GM15510 (cell line): Measurements from ENCODE around the gene ACAN.

Source experiments
- POLR2A ChIP-seq: IDR thresholded peaks from 3 replicates; pipeline ENCODE4 v1.6.1; 2011; ENCODE audit warnings: borderline replicate concordance; ENCODE audit not compliant: insufficient read length; ENCODE audit errors: extremely low read depth

Gene ACAN

DNA sequence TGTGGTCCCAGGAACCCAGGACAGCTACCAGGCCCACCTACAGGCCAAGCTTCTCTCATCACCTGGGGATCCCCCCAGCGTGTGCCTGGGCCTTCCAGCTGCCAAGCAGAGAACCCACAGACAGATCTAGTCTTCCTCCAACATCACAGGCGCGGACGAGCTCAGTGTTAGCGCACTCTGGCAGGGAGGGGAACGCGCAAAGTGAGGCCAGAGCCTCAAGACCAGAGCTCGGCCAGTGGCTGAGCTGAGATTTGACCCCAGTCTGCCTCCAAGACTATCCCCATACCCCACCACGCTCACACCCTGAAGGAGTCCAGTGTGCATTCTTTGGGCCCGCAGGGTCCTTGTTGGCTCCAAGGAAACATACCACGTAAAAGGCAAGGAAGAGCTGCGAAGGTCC, 104.9 kb downstream of the ACAN start:
- TF ChIP-seq POLR2A: no peak

DNA sequence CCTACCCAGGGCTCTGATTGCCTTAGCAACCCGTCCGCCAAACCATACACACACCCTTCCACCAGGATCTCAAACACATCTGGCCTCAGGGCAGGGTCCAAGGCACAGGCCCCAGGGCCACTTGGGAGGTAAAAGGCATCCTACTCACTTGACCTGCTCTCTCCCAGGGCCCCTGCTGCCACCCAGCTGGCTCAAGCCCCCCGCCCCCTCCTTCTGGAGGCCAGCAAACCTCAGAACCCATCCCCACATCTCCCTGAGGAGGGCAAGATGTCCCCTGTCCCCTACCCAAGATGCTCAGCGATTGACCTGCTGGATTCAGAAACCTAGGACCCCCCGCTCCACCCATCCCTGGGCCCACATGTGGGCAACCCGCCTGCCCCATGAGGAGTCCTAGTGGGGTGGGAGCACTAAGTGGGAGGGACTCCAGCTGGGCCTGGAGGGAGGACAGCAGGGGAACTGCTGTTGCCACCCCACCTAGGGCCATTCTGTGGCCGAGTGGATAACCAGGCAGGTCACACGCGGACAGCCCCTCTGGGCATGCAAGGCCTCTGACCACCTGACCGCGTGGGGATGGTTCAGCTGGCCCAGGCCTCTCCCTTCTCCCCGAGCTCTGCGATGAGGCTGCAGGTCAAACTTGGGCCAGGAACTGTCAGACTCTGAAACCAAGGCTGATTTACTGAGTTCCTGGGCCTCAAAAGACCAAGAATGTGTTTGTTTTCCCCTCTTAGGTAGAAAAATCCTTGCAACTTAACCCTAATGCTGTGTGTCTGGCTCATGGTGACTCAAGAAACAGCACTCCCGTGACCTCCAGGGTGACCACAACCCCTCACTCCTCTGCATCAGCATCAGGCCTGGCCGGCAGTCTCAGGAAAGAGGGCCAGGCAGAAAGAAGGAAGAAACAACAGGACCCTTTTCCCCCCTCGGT, 105.7 kb downstream of the ACAN start:
- no peak for TF ChIP-seq POLR2A

DNA sequence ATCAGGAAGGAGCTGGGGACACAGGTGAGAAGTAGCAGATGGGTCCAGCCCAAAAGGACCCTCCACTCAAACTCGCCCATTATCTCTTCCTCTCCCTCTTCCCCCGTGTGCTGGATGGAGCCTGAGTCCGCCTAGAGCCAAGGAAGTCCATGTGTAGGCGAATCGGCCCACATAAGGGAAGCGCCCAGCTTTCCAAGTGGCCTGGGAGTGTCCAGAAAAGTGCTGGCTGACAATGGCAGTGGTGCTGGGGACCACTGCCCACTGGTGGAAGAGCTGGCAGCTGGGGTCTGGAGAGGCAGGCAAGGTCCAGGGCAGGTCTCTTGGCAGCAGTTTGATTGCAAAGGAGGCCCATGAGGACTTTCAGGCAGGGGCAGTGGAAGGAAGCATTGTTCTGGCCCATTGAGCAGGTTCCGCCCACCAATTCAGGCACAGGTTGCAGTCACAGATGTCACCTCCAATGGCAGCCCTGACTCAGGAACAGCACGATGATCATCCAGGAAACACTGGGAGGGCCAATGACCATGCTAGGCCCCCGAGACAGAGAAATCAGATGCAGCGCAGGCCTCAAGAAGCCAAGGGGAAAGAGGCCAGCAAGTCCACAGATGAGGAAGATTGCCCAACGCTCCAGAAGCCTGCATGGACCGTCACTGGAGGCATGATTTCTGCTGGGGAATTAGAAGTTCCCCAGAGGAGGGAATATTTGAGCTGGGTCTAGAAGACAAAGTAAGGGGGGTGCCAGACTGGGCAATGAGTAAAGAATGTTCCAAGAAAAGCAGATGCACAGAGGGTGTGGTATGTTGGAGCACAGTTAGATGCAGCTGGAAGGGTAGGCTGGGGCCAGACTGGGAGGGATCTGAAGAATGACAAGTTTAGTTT, 107.0 kb downstream of the ACAN start:
- TF ChIP-seq POLR2A: no peak

DNA sequence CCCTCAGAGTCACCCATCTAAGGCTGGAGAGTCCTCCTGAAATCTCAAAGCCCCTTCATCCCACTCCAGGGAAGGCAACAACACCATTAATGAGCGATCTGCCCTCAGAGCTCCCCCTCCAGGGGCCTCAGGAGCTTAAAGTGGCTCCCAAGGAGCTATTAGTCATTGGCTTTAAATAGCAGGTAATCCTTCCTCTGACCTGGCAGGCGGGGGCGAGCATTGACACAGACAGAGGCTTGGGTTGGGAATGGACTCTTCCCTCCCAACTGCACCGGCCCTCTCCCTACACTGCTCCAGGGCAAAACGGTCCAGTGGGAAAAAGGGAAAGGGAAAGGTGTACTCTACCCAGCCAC, 108.5 kb downstream of the ACAN start:
- no peak for TF ChIP-seq POLR2A

DNA sequence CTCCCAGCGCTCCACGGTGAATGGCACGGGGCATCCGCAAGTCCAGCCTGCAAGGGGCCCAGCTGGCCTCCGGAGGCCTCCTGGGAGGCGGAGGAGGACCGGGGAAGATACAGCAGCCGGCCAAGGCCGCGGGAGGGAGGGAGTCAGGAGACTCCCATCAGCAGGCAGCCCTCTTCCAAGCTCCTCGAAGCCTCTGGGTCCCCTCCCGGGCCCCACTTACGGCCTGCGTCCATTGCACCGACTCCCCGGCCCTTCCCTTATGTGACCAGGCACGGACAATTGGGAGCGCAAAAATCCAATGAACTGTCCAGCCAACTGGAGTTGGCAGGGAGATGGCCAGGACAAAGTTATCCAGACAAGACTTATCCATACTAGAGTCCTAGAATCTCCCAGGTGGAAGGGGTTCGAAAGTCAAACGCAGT, 109.3 kb downstream of the ACAN start:
- TF ChIP-seq POLR2A: no peak

DNA sequence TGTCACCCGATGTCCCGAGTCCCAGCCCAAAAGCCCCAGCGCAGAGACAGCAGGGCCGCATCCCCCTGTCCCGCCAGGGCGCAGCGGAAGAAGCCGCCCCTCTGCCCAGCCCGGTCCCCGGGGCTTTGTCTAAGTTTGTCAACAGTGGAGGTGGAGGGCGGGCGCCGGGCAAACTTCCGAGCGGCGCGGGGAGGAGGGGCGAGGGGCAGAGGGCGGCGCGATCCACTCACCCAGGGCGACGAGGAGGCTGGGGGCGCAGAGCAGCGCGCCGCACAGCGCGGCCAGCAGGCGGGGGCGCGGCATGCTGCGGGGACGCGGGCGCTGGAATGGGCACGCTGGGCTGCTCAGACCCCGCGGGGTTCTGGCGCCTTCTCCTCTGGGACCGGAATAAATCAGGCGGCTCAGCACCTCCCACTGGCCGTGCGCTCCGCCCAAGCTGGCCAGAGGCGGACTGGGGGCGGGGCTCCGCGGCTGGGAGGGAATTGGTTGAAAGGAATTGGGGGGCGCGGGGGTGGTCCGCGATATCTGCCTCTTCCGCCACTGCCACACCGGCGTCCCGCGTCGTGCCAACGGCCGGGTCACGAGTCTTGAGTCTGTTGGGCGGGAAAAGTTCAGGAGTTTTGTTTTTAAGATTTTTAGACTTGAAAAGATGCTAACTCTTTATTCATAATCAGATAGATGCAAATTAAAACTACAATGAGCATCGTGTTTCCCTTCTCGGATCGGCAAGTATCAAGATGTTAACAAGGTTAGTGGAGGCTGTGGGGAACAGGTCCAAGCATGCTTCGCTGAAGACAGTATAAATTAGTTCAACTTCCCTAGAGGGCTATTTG, 110.0 kb downstream of the ACAN start, which contains the start of gene MFGE8:
Gene MFGE8 (minus strand): TSS at position 363 of the 833 bp plus-strand sequence. CDS start 60 bp downstream, at position 303.
- peak; percentile 29 for TF ChIP-seq POLR2A

DNA sequence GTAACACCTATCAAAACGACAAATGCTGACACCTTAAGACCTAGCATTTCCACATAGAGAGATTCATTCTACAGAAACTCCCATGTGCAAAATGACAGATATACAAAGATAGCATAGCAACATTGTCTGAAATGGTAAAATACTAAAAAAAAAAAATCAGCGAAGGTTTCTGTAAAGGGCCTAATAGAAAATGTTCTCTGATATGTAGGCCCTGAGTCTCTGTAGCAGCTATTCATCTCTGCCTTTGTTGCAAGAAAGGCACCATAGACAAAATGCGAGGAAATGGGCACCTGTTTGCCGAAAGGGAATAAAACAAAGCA, 110.6 kb downstream of the ACAN start:
- no peak for TF ChIP-seq POLR2A

DNA sequence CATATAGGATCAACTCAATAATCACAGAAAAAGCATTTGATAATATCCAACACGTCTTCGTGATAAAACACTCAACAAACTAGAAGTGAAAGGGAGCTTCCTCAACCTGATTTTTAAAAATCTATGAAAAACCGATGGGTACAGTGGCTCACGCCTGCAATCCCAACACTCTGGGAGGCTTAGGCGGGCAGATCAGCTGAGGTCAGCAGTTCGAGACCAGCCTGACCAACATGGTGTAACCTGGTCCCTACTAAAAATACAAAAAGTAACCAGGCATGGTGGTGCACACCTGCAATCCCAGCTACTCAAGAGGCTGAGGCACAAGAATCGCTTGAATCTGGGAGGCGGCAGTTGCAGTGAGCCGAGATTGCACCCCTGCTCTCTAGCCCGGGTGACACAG, 112.1 kb downstream of the ACAN start:
- no peak for TF ChIP-seq POLR2A

DNA sequence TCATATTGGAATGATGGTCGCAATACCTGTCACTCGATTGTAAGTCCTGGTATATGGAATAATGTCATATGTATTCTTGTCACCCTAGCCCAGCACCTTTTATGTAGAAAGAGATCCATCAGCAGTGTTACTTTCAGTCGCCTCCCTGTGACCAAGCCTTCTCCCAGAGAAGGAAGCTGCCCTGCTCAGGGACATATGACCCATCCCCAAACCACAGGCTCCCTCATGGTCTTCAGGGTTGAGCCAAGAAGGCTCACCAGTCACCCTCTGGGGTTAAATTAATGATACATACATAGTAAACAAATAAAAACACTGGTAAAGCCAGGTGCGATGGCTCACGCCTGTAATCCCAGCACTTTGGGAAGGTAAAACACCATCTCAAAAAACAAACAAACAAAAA, 114.5 kb downstream of the ACAN start:
- no peak for TF ChIP-seq POLR2A

DNA sequence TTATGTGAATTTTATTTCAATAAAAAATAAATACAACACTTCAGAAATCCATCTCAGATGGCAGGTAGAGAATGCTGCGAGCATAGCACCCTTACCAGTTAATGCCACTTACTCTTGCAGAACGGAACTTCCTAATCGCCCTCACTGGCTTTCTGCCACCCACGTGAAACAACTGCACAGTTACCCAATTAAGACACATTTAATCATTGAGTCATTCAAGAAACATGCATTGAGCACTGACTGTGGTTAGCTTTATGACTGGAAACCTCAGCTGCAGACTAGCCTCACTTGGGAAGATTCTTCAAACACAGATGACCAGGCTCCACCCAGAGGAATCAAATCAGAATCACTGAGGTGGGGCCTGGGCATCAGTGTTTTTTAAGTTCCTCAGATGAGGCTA, 115.5 kb downstream of the ACAN start:
- TF ChIP-seq POLR2A: no peak

DNA sequence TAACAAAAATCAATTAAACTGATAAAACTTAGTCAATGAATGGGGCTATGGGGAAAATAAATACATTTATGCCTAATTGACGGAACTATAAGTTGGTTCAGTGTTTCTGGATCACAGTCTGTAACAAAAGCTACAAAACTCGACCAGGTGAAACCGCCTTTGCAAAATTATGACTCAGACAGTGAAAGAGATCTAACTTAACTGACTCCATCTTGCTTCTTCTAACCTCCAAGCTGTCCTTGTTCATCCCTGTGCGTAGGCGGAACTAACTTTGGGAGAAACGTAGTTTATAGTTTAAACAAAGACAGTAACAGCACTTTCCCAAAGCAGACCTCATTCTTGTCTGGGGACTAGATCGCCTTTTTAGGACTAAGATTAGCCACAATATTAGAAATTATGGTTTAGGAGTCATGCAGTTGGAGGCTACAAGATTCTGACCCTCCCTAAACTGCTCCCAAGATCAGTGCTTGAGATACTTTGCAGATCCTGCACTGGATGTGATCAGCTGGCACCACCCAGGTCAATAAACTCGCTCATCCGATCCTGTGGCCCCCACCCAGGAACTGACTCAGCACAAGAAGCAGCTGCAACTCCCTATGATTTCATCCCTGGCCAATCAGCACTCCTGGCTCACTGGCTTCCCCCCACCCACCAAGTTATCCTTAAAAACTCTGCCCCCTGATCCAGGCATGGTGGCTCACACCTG, 117.1 kb downstream of the ACAN start:
- no peak for TF ChIP-seq POLR2A
